Astrocyte of the hippocampus (primary cell): ENCODE data around the gene ANKIB1.
A peak's percentile ranks its signal among the peaks of the same experiment; 100 is the strongest.
"Not testable (repeated sequence)": the region's sequence is repeated elsewhere in the genome, so short reads cannot be mapped to it uniquely, and the experiment has no call there.

ENCODE experiments used
- DNase-seq: peaks from one replicate; pipeline ENCODE4 v3.0.0; 2011; ENCODE audit warnings: low read depth, low spot score

Gene ANKIB1, protein sequence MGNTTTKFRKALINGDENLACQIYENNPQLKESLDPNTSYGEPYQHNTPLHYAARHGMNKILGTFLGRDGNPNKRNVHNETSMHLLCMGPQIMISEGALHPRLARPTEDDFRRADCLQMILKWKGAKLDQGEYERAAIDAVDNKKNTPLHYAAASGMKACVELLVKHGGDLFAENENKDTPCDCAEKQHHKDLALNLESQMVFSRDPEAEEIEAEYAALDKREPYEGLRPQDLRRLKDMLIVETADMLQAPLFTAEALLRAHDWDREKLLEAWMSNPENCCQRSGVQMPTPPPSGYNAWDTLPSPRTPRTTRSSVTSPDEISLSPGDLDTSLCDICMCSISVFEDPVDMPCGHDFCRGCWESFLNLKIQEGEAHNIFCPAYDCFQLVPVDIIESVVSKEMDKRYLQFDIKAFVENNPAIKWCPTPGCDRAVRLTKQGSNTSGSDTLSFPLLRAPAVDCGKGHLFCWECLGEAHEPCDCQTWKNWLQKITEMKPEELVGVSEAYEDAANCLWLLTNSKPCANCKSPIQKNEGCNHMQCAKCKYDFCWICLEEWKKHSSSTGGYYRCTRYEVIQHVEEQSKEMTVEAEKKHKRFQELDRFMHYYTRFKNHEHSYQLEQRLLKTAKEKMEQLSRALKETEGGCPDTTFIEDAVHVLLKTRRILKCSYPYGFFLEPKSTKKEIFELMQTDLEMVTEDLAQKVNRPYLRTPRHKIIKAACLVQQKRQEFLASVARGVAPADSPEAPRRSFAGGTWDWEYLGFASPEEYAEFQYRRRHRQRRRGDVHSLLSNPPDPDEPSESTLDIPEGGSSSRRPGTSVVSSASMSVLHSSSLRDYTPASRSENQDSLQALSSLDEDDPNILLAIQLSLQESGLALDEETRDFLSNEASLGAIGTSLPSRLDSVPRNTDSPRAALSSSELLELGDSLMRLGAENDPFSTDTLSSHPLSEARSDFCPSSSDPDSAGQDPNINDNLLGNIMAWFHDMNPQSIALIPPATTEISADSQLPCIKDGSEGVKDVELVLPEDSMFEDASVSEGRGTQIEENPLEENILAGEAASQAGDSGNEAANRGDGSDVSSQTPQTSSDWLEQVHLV

DNA sequence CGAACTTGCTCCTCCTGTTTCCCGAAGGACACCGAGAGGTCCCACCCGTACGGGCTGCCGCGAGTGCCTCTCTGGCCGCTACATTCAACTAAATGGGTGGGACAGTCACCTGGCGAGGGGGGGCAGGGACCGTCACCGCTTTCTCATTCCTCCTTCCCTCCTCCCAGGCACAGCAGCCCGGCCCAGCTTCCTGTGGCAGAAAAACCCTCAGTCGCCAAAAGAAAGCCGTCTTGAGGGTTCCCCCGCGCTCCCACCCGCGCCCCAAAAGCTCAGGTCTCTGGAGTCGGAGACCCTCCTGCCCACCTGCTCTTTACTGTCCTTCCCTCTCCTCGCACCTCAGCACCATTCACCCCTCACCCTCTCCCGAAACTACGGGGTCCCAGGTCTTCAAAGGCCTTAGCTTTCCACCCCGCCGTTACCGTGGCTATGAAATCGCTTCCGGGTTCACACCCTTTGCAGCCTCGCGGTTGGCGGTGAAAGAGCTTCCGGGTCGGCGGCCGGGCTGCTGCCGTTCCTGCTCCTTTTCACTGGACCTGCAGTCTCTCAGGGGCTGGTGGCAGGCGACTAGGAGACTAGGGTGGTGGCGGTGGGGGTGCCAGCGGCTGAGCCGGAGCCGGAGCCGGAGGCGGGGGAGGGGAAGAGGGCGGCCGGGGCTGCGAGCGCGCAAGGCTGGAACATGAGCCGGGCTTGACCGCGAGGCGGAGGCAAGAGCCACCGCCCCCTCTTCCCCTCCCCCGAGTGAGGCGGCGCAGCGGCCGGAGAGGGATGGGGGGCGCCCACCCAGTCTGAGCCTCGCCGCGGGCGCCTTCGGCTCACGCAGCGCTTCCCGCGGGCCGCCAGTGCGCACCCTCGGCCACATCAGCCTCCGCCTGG is at the start of gene ANKIB1, which contains the start of gene KRIT1:
Gene ANKIB1, plus strand, starts transcription at position 488 of the 873 bp plus-strand sequence. CDS start 49,005 bp downstream, outside the sequence.
Gene KRIT1, minus strand, starts transcription at position 428 of the 873 bp plus-strand sequence. CDS start 3,779 bp downstream, outside the sequence.
- peak; percentile 91 for DNase-seq

DNA sequence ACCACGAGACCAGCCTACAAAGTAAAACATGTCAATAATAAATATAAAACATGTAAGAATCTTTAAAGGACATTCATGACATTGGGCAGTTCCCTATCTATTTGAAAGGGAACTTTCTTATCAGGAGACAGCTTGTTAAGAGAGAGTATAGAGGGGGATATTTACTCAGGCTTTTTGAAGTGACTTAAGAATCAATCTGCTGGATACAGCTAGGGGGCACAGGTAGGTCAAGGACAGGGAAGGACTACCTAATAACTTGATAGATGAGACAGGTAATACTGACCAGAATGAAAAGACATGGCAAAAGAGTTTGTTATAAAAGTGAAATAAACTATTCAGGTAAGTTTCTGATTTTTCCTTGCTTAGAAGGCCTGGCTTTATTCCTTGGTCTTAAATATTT is 45.0 kb upstream of the ANKIB1 start:
- no peak for DNase-seq

DNA sequence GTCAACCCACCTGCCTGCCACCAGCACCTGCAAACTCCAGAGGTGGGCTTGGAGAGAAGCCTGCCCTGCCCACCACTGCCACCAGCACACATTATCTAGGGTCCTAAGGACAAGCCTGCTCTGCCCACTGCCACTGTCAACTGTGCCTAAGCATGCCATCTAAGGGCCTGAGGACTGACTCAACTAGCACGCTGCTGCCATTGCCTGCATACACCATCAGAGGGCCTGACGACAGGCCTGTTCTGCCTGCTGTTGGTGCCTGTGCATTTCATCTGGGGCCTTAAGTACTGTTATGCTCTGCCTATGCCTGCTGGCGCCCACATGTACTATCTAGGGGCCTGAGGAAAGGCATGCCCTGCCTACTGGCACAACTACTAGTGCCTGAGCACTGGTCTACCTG is 39.8 kb upstream of the ANKIB1 start:
- DNase-seq: no peak

DNA sequence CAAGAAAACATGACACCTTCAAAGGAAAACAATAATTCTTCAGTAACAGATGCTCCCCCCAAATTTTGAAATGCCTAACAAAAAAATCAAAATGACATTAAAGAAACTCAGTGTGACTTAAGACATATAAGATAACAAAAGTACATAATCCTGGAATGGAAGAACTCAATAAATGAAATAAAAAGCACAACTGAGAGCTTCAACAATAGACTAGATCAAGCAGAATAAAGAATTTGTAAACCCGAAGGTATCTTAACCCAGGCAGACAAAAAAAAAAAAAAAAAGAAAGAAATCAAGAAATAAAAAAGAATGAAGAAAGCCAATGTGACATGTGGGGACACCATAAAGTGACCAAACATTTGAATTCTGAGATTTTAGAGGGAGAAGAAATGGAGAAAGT is 39.1 kb upstream of the ANKIB1 start:
- no peak for DNase-seq

DNA sequence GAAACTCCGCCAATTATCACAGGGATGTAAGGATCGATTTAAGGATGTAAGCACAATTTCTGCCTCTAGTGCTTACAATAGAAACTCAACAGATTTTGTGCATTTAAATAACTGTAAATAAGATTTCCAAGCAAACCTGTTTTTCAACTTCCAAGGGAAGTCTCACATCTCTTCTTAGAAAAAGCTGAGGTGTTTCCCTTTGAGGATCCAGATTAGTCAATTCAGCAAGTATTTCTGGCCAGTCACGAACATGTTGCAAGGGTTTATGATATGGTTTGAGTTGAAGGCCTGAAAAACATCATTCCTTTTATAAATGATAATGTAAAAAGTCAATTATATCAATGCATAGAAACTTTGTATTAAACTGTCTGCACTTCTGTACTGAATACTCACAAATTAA is 24.0 kb upstream of the ANKIB1 start:
- no peak for DNase-seq

DNA sequence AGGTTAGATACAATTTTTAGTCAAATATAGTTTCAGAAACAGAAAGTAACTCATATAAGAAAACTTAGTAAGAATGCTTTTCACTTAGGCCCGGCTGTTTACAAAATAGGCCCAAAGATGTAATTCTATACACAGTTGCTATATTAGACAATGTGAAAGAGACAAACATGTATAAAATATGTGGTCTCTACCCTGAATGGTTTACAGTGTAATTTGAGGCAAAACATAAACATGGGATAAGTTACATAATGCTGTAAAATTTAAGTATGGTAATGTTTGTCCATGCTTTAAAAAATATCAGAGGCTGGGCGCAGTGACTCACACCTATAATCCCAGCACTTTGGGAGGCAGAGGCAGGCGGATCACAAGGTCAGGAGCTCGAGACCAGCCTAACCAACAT is 18.8 kb upstream of the ANKIB1 start:
- DNase-seq: no peak

DNA sequence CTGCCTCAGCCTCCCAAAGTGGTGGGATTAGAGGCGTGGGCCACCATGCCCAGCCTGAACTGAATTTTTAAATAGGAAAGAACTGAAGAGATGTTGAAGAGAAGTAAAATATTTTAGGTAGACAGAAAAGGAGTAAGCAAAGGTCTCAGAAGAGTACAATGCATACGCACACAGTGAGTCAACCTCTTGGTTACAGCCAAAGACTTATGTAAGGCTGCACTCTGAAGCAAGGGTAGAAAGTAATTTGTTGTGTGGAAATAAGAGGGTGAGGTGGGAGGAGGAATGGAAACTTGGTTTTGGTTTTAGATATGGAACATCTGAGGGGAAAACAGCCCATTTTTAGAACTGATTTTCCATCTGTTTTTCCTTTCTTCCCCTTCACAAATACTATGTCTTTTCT is 17.7 kb upstream of the ANKIB1 start:
- no peak for DNase-seq

DNA sequence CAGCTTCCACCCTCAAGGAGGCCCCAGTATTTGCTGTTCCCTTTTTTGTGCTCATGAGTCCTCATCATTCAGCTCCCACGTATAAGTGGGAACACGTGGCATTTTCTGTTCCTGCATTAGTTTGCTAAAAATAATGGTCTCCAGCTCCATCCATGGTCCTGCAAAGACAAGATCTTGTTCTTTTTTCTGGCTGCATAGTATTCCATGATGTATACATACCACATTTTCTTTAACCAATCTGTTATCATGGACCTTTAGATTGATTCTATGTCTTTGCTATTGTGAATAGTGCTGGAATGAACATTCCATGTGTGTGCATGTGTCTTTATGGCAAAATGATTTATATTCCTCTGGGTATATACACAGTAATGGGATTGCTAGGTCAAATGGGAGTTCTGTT is 17.0 kb upstream of the ANKIB1 start:
- DNase-seq: no peak

DNA sequence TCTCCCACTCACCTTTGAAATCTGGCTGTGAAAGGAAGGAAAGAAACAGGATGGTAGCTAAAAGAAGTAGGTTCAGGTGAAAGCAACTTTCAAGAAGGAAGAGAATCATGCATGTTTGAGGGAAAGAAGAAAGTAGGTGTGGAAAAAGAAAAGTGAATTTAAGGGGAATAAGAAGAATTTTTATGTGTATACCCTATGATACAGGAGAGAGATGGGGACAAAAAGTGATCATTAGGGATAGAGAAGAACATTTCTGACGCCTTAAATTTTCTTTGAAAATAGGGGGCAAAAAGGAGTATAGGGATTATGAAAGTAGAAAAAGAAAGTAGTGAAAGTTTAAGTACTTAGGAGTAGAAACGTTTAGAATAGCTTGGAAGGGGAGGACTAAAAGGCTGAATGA is 15.2 kb upstream of the ANKIB1 start:
- DNase-seq: no peak

DNA sequence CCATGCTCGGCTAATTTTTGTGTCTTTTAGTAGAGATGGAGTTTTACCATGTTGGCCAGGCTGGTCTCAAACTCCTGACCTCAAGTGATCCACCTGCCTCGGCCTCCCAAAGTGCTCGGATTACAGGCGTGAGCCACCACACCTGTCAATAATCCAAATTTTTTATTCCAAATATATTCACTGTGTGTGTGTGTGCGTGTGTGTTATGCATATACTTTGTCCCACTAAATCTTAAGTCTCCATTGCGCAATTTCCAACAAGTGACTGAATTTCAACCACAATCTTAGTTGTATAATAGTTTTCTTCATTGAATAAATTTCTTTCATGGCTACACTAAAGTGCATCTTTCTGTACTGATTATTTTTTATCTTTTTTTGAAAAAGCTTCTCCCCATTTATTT is 2.8 kb upstream of the ANKIB1 start:
- DNase-seq: no peak

DNA sequence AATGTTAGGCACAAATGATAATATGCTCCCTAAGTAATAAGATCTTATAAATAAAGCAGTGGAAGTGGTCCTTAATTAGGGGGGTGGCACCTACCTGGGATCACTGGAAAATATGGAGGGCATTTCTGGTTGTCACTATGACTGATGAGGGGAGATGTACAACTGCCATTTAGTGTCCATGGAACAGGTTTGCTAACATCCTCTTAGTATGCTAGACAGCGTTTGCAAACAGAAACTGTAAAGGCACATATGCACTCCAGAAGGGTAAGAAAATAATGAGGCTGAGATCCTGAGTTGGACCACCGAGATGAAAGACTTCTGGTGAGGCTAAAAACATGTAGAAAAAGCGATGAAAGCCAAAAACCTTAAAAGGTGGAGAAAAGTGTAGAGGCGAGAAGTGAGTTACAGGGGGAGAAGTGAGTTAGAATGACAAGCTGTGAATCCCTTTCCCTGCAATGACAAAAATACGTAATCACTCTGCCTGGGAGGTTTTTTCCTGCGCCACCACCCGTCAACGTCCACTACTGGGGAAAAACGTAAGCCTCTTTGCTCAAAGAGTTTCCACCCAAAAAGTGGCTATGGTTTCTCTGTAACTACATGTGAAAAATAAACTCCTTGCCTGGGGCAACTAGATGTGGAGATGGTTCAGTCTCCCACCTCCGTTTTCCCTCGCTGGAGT is 827 bp upstream of the ANKIB1 start:
- DNase-seq: no peak

DNA sequence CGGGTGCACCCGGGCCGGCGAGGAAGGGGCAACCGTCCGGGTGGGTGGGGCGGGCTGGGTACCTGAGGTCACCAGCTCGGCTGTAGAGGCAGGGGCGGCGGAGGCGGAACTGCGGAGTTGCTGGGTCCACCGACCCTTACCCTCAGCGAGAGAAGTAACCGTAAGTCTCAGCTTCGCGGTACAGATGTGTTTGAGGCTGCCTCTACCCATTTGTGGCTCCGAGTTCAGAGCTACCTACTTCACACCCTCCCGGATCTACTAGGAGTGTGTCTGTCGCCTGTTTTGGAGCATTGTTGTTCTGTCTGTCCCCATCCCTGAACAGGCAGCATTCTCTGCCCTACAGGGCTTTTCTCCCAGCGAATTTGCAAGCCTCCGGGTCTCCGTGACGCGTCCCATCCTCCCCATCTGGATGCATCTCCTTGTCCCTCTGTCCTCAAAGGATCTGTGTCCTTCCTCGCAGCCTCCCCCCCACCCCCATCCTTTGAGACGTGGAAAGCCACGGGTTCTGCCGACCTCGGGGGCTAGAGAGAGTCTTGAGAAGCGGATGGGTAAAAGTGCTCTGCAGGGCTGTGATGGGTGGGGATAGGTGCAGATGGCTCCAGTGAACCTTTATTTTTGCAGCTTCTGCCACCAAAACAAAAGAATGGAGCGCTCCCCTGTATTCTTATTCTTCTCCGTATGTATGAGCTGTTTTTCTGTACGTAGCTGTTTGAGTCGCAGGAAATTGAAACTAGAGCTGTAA is 757 bp downstream of the ANKIB1 start:
- peak; percentile 32 for DNase-seq

DNA sequence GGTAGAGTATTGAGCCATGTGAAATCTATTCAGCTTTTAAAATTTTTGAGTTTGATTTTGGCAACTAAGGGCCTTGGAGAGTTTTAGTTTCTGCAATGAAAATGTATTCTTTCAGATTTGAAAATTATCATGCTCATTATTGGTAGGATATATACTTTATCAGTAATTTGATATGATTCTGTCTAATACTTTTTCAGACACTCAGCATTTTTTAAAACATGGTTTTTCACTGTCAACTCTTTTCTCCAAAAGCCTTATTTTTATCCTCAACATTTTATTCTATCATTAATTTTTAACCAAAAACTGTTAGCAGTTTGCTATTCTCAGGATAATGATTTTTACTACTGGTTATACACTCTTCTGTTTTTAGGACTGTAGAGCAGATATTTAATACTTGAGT is 4.8 kb downstream of the ANKIB1 start:
- no peak for DNase-seq

DNA sequence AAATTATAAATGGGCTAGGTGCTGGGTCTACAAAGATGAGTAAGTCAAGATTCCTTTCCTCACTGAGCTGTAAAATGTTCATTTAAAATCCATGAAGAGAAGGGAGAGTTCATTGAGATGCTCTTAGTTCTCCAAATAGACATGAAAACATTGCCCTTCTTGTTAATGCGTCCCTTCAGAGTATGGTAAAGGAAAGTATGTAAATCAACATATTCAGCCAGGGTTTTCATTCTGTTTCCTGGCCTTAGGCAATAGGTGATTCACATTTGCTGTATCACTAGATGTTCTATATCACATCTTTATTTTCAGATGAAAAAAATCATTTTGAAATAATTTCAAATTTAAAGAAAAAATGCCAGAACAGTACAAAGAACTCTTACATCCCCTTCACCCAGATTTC is 5.4 kb downstream of the ANKIB1 start:
- no peak for DNase-seq

DNA sequence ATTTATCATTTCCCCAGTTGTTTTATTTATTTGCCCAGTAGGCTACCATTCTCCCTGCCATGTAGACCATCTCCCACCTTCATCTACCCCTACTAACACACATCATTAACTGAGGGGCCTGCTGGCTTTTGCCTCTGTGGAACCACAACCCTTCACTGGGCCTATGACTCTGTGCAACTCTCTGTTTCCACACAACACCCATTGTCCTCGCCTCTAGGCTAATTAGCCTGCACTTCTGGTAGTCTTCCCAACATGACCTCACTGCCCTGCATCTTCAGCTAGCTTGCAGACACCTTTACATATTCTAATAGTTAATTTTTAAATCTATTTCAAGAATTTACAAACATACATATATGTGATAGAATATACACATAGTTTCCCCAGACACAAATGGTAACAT is 7.5 kb downstream of the ANKIB1 start:
- no peak for DNase-seq

DNA sequence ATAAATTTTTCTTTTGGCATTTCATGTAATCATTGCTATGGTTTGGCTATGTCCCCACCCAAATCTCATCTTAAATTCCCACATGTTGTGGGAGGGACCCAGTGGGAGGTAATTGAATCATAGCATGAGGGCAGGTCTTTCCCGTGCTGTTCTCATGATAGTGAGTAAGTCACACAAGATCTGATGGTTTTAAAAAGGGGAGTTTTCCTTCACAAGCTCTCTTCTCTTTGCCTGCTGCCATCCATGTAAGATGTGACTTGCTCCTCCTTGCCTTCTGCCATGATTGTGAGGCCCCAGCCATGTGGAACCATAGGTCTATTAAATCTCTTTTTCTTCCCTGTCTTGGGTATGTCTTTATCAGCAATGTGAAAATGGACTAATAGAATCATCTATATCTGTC is 9.0 kb downstream of the ANKIB1 start:
- not testable (repeated sequence) for DNase-seq

DNA sequence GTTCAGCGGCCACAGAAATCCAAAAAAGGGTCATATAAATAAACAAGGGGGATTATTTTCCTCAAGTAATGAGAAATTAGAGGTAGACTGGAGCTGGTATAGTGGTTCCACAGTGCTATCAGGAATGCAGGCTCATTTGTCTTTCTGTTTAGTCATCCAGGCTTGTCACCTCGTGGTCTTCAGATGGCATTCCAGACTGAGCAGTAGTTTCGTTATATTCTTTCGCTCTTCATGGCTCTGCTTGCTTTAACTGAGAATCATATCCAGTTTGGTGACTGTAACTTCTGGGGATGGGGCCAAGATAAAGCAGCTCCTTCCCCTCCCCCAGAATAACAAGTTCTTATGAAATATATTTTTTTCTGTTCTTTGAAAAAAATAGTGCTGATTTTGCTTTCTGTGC is 9.5 kb downstream of the ANKIB1 start:
- DNase-seq: peak; percentile 91

DNA sequence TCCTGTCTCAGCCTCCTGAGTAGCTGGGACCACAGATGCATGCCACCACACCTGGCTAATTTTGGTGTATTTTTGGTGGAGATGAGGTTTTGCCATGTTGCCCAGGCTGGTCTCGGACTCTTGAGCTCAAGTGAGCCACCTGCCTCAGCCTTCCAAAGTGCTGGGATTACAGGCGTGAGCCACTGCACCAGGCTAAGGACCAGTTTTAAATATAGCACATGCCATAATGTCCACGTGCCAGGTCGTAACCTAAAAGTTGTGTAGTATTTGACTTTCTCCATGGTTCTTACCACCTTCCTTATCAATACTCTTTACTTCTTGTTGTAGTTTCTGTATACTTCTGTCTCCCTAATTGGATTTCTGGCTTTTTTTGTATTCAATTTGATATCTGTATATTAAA is 13.3 kb downstream of the ANKIB1 start:
- no peak for DNase-seq

DNA sequence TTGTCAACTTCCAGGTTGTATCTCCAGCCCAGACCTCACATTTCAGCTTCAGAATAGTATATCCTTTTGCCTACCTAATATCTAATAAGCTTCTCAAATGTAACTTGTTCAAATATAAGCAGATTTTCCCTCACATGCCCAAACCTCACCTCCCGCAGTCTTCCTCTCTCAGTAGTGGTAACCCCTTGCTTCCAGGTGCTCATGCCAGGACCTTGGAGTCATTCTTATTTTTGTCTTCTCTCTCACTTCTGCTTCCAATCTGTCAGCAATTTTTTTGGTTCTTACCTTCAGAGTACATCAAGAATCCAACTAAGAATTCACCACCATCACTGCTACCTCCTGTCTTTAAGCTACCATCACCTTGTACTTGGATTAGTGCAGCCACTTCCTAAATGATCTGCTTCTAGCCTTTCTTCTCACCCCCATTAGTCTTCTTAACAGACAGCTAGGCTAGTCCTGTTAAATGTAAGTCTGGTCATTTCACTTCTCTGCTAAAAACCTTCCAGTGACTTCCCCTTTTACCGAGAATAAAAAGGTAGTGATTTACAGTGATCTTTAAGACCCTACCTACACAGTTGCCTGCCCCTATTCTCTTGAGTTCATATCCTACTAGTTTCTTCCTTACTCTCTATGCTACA is 14.0 kb downstream of the ANKIB1 start:
- DNase-seq: no peak
